NCI-H345 treated with DMSO at 0.1 percent for 48 hours (cell line): Measurements from ENCODE around the gene KBTBD2.
"Not testable (repeated sequence)": the region's sequence is repeated elsewhere in the genome, so short reads cannot be mapped to it uniquely, and the experiment has no call there.

Experiments
- DNase-seq: peaks from one replicate; lab custom pipeline; 2025; ENCODE audit not compliant: unreplicated experiment; lab: John Stamatoyannopoulos, UW

Gene KBTBD2

GRCh38 chr7:32857063-32857462 is 34.5 kb downstream of the KBTBD2 start:
- DNase-seq: not testable (repeated sequence)

DNA sequence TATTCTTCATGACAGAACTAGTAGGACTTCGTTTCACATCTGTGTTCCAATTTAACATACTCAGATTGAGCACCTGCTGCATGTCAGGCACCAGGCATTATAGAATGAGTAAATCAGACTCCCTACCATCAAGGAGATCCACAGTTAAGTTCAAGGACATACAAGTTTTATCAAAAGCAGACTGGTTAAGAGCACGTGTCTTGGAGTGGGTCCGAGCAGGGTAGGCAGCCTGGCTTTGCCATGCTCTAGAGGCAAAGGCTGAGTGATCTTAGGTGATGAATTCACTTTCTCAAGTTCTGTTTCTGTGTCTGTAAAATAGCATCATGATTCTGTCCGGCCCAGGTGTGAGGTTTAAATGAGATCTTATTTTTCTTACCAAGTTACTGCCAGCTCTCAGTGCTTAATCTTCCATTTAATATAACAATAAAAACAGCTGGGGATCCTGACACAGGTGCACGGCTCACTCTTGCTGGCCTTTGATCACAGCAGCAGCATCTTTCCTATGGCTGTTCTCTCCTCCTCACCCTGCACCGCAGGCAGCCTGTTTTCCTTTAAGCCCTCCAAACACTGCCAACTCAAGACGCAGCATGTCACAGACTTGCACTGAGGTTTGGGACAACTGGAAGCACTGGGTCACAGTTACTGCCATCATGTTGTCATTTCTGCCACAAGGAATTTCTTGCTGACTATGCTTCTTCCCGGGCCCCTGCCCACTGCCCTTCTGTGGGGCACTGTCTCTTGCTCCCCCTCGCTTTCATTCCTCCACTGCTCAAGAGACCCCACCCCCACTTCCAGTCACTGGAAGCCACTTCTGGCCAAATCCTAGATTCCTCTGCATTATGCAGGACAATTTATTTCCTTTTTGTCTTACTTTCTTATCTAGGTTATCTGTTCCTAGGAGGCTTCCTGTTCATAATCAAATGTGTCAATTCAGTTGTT is 35.5 kb downstream of the KBTBD2 start:
- not testable (repeated sequence) for DNase-seq

GRCh38 chr7:32850654-32851053 is 40.9 kb downstream of the KBTBD2 start:
- DNase-seq: not testable (repeated sequence)

DNA sequence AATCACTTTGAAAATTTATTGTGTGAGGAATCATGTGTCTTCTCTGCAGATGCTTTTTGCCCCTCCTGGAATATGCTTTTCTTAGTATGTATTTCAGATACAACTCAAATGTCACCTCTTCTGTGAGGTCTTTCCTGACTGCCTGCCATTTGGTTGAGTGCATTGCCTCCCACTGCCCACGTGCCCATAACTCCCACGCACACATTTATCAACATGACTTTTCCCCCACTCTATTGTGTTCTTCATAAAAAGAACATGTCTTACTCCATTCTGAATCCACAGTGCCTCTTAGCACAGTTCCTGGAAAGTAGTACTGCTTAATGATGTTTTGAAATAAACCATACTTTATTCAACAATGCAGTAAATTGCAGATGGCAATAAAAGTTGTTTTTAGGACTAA is 42.9 kb downstream of the KBTBD2 start:
- not testable (repeated sequence) for DNase-seq

DNA sequence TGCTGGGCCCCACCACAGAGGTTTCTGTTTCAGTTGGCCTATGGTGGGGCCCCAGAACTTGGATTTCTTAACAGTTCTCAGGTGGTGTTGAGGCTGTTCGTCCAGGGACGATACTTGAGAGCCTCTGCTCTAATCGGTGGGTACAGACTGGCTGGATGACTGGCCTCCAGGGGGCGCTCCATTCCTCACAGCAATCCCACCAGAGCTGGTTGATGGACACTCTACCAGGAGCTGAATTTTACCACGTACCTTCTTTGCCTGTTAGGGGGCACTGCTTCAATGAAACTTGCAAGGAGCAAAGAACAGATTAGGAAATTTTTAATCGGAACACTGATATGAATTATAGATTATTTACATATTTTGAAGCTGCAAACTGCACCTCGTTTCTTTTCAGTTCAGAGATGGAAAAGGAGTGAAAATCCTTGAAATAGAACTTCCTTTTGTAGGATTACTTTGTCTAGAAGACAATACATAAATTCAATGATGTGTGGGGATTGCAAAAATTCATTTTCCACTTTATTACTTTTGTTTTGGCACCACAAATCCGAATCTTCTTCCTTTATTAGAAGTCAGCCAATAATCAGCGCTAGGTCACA is 44.8 kb downstream of the KBTBD2 start:
- DNase-seq: no peak

- DNase-seq: not testable (repeated sequence)
Observed at GRCh38 chr7:32844748-32845147, 46.8 kb downstream of the KBTBD2 start.

- DNase-seq: not testable (repeated sequence)
Observed at GRCh38 chr7:32843763-32844162, 47.8 kb downstream of the KBTBD2 start.

- not testable (repeated sequence) for DNase-seq
Observed at GRCh38 chr7:32839846-32840245, 51.7 kb downstream of the KBTBD2 start.

GRCh38 chr7:32828996-32829752 is 62.4 kb downstream of the KBTBD2 start:
- DNase-seq: not testable (repeated sequence)
